ENCODE measurements around the gene PCDH9. TPM values are rescaled to one million over a fixed set of nuclear protein-coding genes. Genes with fewer than 3 reads are reported as not detected.

The PCDH9 gene
- total and polyA plus RNA-seq, 2 experiments from 2014 or later = 0.31 to 0.52 TPM

- no peak for TF ChIP-seq ZNF331 (CRISPR knock-in tag; IDR thresholded peaks at IDR 0.05; ENCODE audit: low read depth)
- no peak for TF ChIP-seq NANOG (IDR thresholded peaks at IDR 0.05; ENCODE audit: borderline replicate concordance)
Measured at GRCh38 chr13:67062160-67062559, 168.0 kb downstream of the PCDH9 start (continued).

- no peak for DNase-seq (ENCODE audit: low spot score)
- peak overlapping the region; percentile 86 for H3K27ac Mint-ChIP-seq
Measured at GRCh38 chr13:67061750-67062149, 168.4 kb downstream of the PCDH9 start.

More at GRCh38 chr13:67061750-67062149, 168.4 kb downstream of the PCDH9 start:
- no peaks in the 10 kb centered on the region for H3K36me3 Mint-ChIP-seq (ENCODE audit: low read depth)
- Histone ChIP-seq H3K36me3 (ENCODE audit: insufficient read depth) (no peaks in the 10 kb centered on the region), H3K9me2 (ENCODE audit: insufficient read depth) (no peaks in the 10 kb centered on the region), H3K4me2 (no peak overlapping the region), H4K20me1 (replicated peaks; ENCODE audit: insufficient read depth) (no peaks in the 10 kb centered on the region), H3K4me1 (ENCODE audit: insufficient read depth) (no peaks in the 10 kb centered on the region), H3F3A (replicated peaks; ENCODE audit: low read depth) (no peaks in the 10 kb centered on the region), H3K27ac (ENCODE audit: low read depth) (no peak overlapping the region), H3K79me2 (replicated peaks; ENCODE audit: insufficient read depth) (no peaks in the 10 kb centered on the region), H3K4me3 (no peak overlapping the region), H3K27me3 (ENCODE audit: insufficient read depth) (no peaks in the 10 kb centered on the region), H2AFZ (peak overlapping the region; percentile 20; the same call in 1 of the 2 replicates)
- no peaks in the 10 kb centered on the region for H3K9me3 Mint-ChIP-seq
- ATAC-seq = no peak
- H3K4me1 Mint-ChIP-seq = peaks cover 20% of the 10 kb centered on the region
- no peaks in the 10 kb centered on the region for H3K27me3 Mint-ChIP-seq (ENCODE audit: insufficient read depth, low read depth, poor library complexity)
- no peak for TF ChIP-seq ZNF462 (CRISPR knock-in tag; IDR thresholded peaks at IDR 0.05)
- TF ChIP-seq REST (IDR thresholded peaks at IDR 0.05; ENCODE audit: unreplicated experiment) = no peak
- TF ChIP-seq EZH2 (IDR thresholded peaks at IDR 0.05; ENCODE audit: low read depth, unreplicated experiment) = no peak
- no peak for TF ChIP-seq EZH2phosphoT487 (IDR thresholded peaks at IDR 0.05; ENCODE audit: unreplicated experiment)
- H3K4me3 Mint-ChIP-seq = no peak overlapping the region

Measured in GM23338 (cell line).